Esophagus muscularis mucosa (tissue), 4 donors: ENCODE results near the gene TBX18.

Experiments
- CTCF ChIP-seq, 3 experiments: fragments of 200-600 bp in 2 of 3; fragments of 450-650 bp in 1 of 3; sonication (generic) in 2 of 3; IDR thresholded peaks; one replicate each; pipeline ENCODE4 v1.5.1; 2017 to 2019; ENCODE audit warnings: antibody characterized with exemption in 3 of 3, mild to moderate bottlenecking in 2 of 3, moderate library complexity in 1 of 3
- EP300 ChIP-seq: sonication (generic); formaldehyde crosslinking; IDR thresholded peaks from one replicate; pipeline ENCODE4 v1.6.1; 2017; ENCODE audit warnings: antibody characterized with exemption
- POLR2A ChIP-seq: fragments of 450-650 bp; IDR thresholded peaks from one replicate; pipeline ENCODE4 v1.6.1; 2017; ENCODE audit warnings: antibody characterized with exemption, moderate library complexity, mild to moderate bottlenecking, low read depth
- POLR2AphosphoS5 ChIP-seq, 2 donors: sonication (generic); formaldehyde crosslinking; IDR thresholded peaks; one replicate each; pipeline ENCODE4 v1.6.1; 2017; ENCODE audit warnings: antibody characterized with exemption in 2 of 2

- TF ChIP-seq CTCF (IDR thresholded peaks at IDR 0.05) (no peak), POLR2AphosphoS5 (IDR thresholded peaks at IDR 0.05) (no peak), POLR2A (no peak), EP300 (no peak)
Observed at GRCh38 chr6:84675651-84676050, 88.7 kb downstream of the TBX18 start.
